Nephron progenitor cell (in vitro differentiated cells): ENCODE data around the gene CFAP46.

Experiments used
- DNase-seq: peaks from one replicate; pipeline ENCODE4 v3.0.0; 2021
- H3K27ac Mint-ChIP-seq: 2 replicates; pipeline ENCODE4 v1.8.0; 2021; ENCODE audit warnings: mild to moderate bottlenecking, moderate library complexity, mixed read lengths
- H3K27me3 Mint-ChIP-seq: 2 replicates; pipeline ENCODE4 v1.8.0; 2021; ENCODE audit warnings: mild to moderate bottlenecking, low read depth, mixed read lengths; ENCODE audit not compliant: poor library complexity
- H3K36me3 Mint-ChIP-seq: 2 replicates; pipeline ENCODE4 v1.8.0; 2021; ENCODE audit warnings: low read depth, mixed read lengths
- H3K4me1 Mint-ChIP-seq: 2 replicates; pipeline ENCODE4 v1.8.0; 2021; ENCODE audit warnings: mixed read lengths
- H3K4me3 Mint-ChIP-seq: 2 replicates; pipeline ENCODE4 v1.8.0; 2021; ENCODE audit warnings: mild to moderate bottlenecking, moderate library complexity, mixed read lengths
- H3K9me3 Mint-ChIP-seq: 2 replicates; pipeline ENCODE4 v1.8.0; 2021; ENCODE audit warnings: mild to moderate bottlenecking, moderate library complexity, mixed read lengths
- CTCF ChIP-seq: fragments of 200-600 bp; sonication (generic); IDR thresholded peaks from 2 replicates; pipeline ENCODE4 v1.5.0; 2021; ENCODE audit warnings: antibody characterized with exemption

Gene CFAP46

GRCh38 chr10:132916421-132916841 is 25.9 kb downstream of the CFAP46 start:
- TF ChIP-seq CTCF, result no peak
- Mint-ChIP-seq H3K36me3 (no peaks in the 10 kb centered on the region), H3K4me3 (no peak overlapping the region), H3K4me1 (peaks cover 37% of the 10 kb centered on the region), H3K9me3 (no peaks in the 10 kb centered on the region), H3K27ac (no peak overlapping the region), H3K27me3 (peaks cover 10% of the 10 kb centered on the region)
- DNase-seq, result peak; percentile 56

GRCh38 chr10:132915411-132915810 is 27.0 kb downstream of the CFAP46 start:
- Mint-ChIP-seq H3K27me3 (peaks cover 12% of the 10 kb centered on the region), H3K27ac (no peak overlapping the region), H3K36me3 (no peaks in the 10 kb centered on the region), H3K4me3 (no peak overlapping the region), H3K4me1 (peaks cover 47% of the 10 kb centered on the region), H3K9me3 (no peaks in the 10 kb centered on the region)
- DNase-seq, result no peak
- no peak for TF ChIP-seq CTCF

DNA sequence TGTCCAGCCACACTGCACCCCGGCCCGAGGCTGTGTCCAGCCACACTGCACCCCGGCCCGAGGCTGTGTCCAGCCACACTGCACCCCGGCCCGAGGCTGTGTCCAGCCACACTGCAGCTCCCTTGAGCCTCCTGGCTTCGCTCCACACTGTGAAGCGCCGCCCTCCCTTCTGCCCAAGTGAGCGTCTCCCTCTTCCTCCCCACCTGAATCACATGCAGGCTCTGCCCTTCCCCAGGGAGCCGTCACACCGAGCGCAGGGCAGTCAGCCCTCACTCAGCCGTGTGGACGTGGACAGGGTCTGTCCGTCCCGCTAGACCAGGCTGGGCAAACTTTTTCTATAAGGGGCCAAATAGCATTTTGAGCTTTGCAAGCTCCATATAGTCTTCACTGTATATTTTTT is 27.6 kb downstream of the CFAP46 start:
- no peak for DNase-seq
- no peak for TF ChIP-seq CTCF
- Mint-ChIP-seq H3K9me3 (no peaks in the 10 kb centered on the region), H3K27me3 (peaks cover 12% of the 10 kb centered on the region), H3K4me1 (peaks cover 49% of the 10 kb centered on the region), H3K27ac (no peak overlapping the region), H3K36me3 (no peaks in the 10 kb centered on the region), H3K4me3 (no peak overlapping the region)

GRCh38 chr10:132913559-132914115 is 28.7 kb downstream of the CFAP46 start:
- H3K27ac Mint-ChIP-seq, result no peak overlapping the region
- no peak for TF ChIP-seq CTCF
- peaks cover 49% of the 10 kb centered on the region for H3K4me1 Mint-ChIP-seq
- DNase-seq, result no peak
- no peak overlapping the region for H3K4me3 Mint-ChIP-seq
- peaks cover 12% of the 10 kb centered on the region for H3K27me3 Mint-ChIP-seq
- no peaks in the 10 kb centered on the region for H3K36me3 Mint-ChIP-seq
- H3K9me3 Mint-ChIP-seq, result no peaks in the 10 kb centered on the region

GRCh38 chr10:132912713-132913558 is 29.4 kb downstream of the CFAP46 start:
- peak; percentile 69 for DNase-seq
- Mint-ChIP-seq H3K27ac (no peak overlapping the region), H3K4me1 (peaks cover 49% of the 10 kb centered on the region), H3K9me3 (no peaks in the 10 kb centered on the region), H3K36me3 (no peaks in the 10 kb centered on the region), H3K27me3 (peaks cover 12% of the 10 kb centered on the region), H3K4me3 (no peak overlapping the region)
- TF ChIP-seq CTCF, result no peak
